Left kidney (tissue), 2 donors: ENCODE results near the gene ANKRD40CL. TPM values are rescaled to one million over a fixed set of nuclear protein-coding genes. Genes with fewer than 3 reads are reported as not detected.
"Not testable (repeated sequence)": the region's sequence is repeated elsewhere in the genome, so short reads cannot be mapped to it uniquely, and the experiment has no call there.

Experiments used
- DNase-seq: peaks from one replicate; pipeline ENCODE4 v3.0.0-alpha.2; 2013
- polyA plus RNA-seq: library from polyadenylated mRNA; unstranded; fragments of 120-200 nt; gene quantifications from one replicate; pipeline ENCODE4 v1.2.1, GENCODE V29; 2013; ENCODE audit not compliant: insufficient read length

Gene ANKRD40CL
- polyA plus RNA-seq, 1 donor = 0.48 TPM

- no peak for DNase-seq
These were observed 8.3 kb downstream of the ANKRD40CL start for GRCh38 chr17:50758989-50759544.

DNA sequence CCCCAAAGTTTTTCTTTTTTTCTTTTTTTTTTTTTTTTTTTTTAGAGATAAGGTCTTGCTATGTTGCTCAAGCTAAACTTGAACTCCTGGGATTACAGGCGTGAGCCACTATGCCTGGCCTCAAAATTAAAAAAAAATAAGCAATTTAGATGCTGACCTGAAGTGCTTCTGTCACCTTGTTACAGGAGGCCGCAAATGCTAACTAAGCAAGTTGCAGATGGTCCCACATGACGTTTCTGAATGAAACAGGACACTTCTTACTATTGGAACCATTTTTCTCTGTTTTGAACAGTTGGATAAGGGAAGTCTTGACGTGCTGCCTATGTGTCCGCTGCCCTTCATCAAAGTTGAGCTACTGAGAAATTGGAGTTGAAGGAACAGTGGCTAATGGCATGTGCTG is 8.8 kb downstream of the ANKRD40CL start:
- DNase-seq = no peak

GRCh38 chr17:50754521-50754920 is 12.8 kb downstream of the ANKRD40CL start:
- DNase-seq = no peak

- no peak for DNase-seq
These were observed 18.1 kb downstream of the ANKRD40CL start for GRCh38 chr17:50749245-50749644.

DNA sequence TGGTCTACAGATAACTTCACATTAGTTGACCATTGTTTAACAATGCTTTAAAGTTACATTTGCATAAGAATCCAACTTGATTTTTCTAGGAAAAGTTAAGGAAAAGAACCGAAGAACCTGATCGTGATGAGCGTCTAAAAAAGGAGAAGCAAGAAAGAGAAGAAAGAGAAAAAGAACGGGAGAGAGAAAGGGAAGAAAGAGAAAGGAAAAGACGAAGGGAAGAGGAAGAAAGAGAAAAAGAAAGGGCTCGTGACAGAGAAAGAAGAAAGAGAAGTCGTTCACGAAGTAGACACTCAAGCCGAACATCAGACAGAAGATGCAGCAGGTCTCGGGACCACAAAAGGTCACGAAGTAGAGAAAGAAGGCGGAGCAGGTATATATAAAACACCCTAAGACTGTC is 21.7 kb downstream of the ANKRD40CL start:
- DNase-seq = no peak

DNA sequence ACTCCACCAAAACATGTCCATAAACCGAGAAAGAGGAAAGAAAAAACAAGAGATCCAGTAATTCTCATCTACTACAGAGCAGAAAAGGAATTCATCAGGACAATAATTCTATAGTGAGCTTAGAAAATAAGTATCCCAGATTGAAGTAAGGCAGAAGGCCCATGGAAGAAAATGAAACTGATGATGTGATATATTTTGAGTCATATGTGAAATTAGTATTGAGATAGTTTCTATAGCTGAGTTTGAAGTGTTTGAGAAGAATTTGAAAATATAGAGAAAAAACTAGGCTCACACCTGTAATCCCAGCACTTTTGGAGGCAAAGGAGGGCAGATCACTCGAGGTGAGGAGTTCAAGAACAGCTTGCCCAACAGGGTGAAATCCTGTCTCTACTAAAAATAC is 28.2 kb downstream of the ANKRD40CL start:
- DNase-seq = no peak

DNA sequence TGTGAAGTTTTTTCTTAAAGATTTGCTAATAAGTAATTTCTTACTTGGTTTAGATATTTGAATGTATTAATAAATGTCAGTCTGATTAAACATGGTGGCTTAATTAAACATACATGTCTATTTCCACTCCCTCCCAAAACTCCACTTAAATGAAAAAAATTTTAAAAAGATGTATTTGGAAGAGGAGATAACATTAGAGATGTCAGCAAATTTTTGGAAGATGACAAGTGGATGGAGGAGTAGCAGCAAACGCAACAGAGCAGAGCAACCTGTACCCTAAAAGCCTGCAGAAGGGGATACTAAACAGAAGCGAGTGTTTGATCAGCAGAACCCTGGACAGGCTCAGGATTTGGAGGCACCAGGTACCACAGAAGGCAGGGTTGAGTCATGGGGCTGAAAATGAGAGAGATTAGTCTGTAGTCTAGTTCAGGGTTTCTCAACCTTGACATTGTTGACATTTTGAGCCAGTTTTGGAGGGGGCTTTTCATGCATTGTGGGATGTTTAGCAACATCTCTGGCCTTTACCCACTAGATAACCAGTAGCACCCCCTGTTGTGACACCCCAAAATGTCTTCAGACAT is 30.1 kb downstream of the ANKRD40CL start:
- no peak for DNase-seq

DNA sequence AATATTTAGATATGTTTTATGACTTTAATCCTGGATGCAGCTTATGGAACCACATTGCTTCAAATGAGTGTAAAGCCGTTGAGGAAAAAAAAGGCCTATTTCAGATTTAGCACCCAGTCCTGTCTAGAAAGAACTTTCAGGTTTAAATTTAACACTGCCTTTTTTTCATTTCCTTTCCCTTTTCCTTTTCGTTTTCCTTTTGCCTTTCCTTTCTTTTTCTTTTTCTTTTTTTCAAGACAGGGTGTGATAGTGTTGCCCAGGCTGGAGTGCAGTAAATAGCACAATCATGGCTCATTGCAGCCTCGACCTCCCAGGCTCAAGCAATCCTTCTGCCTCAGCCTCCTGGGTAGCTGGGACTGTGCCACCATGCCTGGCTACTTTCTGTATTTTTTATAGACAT is 32.0 kb downstream of the ANKRD40CL start:
- no peak for DNase-seq

DNA sequence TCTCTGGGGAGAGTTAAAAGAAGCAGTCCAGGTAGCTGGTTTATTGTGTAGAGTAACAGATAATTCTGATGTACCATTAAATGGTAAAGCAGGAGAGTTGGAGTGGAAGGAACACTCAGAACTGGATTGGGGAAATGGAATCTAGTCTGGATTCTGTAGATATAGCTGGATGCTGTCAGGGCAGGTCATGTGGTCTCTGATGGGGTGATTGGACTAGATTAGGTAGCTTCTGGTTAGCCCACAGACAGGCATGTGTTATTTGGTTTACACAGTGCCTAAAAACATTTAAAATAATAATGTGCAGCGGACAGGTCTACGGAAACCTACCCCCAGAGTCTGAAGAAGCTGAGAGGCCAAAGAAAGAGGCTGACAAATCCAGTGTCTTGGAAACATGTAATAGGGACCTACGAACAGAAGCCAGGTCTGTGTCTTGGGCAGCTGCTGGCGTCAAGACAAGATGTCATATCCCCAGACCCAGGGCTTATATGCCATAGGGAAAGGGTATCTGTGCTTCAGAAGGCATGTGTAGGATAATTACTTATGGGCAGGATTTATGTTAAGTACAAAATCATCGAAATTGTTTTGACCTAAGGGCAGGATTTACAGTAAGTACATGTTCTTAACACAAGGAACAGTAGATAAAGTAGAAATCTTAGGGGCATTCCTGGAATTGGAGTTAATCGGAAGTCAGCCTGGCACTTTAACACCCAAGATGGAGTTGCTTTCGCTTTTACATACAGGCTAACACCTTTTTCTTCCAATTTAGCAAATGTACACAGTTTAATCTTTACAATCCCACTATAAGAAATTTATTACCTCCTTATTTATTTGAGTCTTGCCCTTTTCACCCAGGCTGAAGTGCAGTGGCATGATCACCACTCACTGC is 35.5 kb downstream of the ANKRD40CL start:
- DNase-seq = no peak

DNA sequence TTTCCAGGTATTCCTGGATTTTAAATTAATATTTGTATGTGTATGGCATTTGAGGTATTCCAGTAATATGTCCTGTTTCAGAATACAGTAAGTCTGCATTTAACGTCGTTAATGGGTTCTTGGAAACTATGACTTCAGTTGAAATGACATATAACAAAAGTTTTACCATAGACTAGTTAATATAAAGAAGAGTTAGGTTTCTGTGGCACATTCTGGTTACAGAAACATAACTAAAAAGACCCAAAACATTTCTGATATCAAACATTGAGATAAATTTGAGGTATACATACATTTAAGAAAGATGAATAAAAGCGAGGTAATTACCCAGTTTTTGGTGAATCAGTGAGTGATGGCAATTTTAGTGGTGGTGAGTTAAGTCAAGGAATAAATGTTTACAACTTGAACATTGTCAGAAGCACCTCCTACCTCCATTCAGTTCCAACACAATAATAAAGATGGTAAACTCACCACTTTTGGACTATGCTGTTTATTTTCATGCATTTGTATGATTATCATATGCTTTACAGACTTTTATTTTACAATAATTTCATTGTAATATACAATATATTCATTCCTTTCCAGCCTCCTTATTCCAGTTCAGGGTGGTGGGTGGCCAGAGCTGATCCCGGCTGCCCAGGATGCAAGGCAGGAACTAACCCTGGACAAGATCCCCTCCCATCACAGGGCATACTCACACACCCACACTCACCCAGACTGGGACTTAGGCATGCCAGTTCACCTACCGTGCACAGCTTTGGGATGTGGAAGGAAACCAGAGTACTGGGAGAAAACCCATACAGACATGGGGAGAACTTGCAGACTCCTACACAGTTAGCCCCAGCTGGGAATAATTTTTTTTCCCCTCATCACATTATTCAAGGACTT is 38.2 kb downstream of the ANKRD40CL start:
- no peak for DNase-seq

- DNase-seq = no peak
These were observed 39.2 kb downstream of the ANKRD40CL start for GRCh38 chr17:50728112-50728429.

DNA sequence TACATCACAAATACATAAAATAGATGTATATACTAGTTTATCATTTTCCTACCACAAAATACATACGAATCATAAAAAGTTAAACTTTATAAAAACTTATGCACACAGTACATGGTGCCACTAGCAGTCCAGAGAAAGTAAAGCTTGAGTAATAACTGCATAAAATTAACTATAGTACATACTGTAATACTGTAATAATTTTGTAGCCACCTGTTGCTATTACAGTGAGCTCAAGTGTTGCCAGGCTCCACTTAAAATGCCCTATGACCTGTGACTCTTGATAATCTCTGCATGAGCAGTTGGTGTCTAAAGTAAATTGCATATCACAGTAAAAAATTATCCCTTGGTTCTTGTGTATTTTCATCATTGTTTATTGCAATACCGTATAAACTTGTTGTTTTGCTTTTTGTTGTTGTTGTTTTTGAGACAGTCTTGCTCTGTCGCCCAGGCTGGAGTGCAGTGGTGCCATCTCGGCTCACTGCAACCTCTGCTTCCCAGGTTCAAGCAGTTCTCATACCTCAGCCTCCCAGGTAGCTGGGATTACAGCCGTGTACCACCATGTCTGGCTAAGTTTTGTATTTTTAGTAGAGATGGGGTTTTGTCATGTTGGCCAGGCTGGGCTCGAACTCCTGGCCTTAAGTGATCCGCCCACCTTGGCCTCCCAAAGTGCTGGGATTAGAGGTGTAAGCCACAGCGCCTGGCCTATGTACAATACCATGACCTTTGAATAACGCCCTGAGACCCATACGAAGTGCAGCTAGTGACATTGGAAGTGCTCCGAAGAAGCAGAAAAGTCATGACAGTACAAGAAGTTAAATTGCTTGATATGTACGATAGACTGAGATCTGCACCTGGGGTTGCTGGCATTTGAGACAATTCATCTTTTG is 41.3 kb downstream of the ANKRD40CL start:
- no peak for DNase-seq

GRCh38 chr17:50724622-50725021 is 42.7 kb downstream of the ANKRD40CL start:
- not testable (repeated sequence) for DNase-seq

- DNase-seq = no peak
These were observed 44.6 kb downstream of the ANKRD40CL start for GRCh38 chr17:50722746-50723145.

DNA sequence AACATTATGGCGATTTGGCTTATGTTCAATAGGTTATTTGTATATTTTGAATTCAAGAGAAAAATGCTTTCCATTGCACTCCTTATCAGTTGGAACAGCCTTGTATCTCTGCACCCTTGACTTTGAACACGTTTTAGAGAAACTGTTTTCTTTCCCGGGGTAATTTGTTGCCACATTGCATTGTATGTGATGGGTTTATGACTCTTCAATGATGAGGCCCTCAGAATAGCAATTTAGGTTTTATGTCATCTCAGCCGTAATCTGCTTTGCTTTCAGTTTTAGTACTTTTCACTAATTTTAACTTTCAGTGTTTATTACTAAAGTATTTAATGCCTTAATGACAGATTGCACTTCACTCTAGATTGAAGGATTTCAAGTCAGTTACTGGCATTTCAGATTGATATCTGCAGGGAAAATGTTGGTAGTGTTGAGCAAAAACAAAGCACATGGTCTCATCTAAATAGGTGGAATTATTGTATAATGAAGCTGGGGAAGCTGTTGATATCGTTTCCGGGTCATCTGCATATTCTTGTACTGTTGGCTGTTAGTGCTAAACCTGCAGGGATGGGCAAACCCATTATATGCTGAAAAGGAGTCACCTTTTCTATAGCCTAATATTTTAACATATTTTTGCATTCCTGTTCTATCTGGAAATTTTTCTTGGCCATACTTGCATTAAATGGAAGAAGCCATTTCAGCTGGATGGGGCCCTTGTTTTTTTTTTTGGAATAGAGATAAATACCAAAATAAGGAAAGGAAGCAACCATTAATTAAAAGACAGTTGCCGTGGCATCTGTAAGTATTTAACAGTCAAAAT is 45.9 kb downstream of the ANKRD40CL start:
- DNase-seq = no peak

- DNase-seq = peak; percentile 21
These were observed 47.2 kb downstream of the ANKRD40CL start for GRCh38 chr17:50719924-50720794.

- peak; percentile 95 for DNase-seq
These were observed 48.0 kb downstream of the ANKRD40CL start, which contains the start of gene LUC7L3 for GRCh38 chr17:50719144-50719923. LUC7L3 (plus strand) TSS chr17:50719603; CDS start chr17:50719733, 130 bp downstream.

- DNase-seq = no peak
These were observed 51.8 kb downstream of the ANKRD40CL start for GRCh38 chr17:50715471-50715870.

DNA sequence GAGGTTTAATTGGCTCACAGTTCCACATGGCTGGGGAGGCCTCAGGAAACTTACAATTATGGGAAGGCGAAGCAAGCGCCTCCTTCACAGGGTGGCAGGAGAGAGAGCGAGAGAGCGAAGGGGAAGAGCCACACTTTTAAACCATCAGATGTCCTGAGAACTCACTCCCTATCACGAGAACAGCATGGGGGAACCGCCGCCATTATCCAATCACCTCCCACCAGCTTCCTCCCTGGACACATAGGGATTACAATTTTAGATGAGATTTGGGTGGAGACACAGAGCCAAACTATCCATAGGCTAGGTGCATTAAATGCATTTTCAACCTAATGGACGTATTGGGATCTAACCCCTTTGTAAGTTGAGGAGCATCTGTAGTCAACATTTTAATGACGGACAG is 54.7 kb downstream of the ANKRD40CL start:
- DNase-seq = no peak
